Putamen (tissue), 1 donor: ENCODE data around the gene STEAP3.

Experiments used
- DNase-seq: peaks from one replicate; pipeline ENCODE4 v3.0.0-alpha.2; 2016; ENCODE audit warnings: low spot score

STEAP3 gene

DNA sequence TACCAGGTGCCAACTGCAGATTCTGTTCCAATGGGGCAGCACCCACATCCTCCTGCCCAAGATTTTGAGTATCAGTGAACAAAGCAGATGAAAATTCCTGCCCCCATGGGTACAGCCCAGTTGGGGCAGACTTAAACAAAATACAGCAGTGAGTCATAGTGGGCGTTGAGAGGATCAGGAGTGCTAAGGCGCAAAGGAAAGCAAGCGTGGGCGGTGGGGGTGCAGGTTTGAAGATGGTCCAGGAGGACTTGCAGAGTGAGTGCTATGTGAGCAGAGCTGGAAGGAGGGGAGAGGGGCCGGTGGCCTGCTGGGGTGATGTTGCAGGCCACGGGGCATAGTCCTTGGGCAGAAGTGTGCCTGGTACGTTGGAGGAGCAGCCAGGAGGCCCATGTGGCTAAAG is 24.7 kb downstream of the STEAP3 start:
- no peak for DNase-seq

GRCh38 chr2:119248751-119249150 is 25.1 kb downstream of the STEAP3 start:
- no peak for DNase-seq

DNA sequence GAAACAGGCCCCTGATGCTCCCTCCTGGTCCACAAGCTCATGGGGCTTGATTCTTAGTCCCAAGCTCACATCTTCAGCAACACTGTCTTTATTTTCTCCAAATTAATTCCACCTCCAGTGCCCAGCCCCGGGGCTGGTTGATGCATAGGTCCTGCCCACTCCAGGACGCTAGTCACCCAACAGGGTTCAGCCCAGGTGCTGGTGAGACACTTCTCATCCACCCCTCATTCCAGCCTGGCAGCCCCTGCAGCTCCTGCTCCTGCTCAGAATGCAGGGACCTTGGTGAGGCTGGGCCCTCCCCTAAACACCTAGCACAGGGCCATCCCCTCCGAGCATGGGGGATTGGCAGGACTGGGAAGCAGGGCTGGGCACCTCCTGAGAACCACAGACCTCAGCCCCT is 25.7 kb downstream of the STEAP3 start:
- DNase-seq: no peak

DNA sequence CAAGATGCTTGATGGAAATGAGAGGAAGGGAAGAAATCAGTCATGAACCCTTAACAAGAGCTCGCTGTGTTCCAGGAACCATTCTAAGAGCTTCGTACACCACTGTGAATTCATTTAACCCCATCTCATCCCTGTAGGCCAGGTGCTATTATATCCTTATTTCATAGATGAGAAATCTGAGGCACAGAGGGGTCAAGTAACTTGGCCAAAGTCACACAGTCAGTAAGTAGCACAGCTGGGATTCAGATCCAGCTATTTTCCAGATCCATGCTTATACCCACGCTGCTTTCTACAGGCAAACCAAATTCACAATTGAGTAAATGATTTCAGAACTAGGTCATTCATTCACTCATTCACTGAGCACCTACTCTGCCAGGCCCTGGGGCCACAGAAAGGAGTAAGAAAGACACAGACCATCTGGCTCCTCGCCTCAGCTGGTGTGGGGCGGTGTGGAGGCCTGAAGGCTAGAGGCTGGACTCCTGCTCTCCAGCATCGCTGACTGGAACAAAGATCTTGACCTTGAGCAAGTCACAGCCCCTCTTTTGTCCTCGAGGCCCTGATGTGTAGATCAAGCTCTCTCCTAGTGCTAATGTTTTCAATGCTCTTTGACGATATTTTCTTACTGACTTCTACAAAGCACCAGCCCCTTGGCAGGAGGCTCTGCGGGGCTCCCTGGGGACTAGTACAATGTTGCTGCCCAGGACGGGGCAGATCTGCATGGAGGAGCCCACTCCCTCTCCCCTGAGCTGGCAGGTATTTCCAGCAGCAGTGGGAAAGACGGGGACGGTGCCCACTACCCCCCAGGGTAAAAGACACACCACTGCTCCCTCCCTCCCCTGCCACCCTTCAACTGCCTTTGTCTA is 26.5 kb downstream of the STEAP3 start:
- DNase-seq: no peak

GRCh38 chr2:119250718-119251290 is 27.2 kb downstream of the STEAP3 start:
- no peak for DNase-seq

GRCh38 chr2:119251652-119252051 is 28.0 kb downstream of the STEAP3 start:
- no peak for DNase-seq

- DNase-seq: no peak
Observed at GRCh38 chr2:119252186-119253113, 28.8 kb downstream of the STEAP3 start.

GRCh38 chr2:119253114-119253702 is 29.6 kb downstream of the STEAP3 start:
- DNase-seq: no peak

- DNase-seq: no peak
Observed at GRCh38 chr2:119253760-119254600, 30.3 kb downstream of the STEAP3 start.

- no peak for DNase-seq
Observed at GRCh38 chr2:119254601-119255080, 31.0 kb downstream of the STEAP3 start.

DNA sequence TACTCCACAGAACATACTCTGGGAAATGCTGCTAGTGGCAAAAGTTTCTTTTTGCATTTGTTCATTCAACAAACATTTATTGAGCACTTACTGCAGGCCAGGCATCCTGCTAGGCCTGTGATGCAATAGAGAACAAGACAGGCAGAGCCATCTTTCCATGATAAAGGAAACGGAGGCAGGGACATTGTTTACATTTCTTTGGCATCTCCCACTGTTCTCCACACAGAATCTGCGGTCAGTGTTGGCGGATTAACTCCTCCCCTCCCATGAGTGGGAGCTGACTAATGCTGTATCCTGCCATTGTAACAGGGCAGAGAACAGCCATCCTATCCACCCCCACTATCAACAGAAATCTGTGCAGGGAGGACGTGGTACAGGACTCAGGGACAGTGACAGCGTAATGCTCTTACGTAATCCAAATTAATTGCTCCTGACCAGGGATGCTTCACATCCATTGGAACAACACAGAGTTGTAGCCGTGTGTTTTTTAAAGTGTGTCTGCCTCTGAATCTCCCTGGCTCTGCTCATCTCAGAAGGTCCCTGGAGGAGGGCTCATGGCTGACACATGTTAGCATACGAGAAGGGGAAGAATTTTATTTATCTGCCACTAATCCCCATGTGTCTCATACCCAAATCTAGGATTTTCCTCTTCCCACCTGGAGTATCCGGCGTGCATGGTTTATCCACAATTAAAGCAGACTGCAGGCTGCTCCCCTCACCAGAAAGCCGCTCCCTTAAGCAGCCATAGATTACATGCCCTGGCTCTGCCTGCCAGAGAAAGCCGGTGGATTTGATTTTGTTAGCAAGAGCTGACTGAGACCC is 32.3 kb downstream of the STEAP3 start:
- no peak for DNase-seq

DNA sequence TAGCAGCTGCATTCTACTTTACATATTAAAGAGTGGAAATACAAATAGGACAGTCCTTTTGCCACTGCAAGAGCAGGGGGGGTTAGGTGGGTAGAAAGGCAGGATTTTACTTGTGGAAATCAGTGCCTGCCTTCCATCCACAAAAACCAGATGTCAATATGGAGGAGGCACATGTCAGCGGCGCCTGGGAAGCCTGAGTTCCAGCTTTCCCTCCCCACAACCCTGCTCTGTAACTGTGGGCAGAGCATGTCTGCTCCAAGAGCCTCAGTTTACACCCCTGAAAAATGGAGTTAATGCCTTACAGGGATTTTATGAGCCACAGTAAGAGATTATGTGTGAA is 32.9 kb downstream of the STEAP3 start:
- no peak for DNase-seq

DNA sequence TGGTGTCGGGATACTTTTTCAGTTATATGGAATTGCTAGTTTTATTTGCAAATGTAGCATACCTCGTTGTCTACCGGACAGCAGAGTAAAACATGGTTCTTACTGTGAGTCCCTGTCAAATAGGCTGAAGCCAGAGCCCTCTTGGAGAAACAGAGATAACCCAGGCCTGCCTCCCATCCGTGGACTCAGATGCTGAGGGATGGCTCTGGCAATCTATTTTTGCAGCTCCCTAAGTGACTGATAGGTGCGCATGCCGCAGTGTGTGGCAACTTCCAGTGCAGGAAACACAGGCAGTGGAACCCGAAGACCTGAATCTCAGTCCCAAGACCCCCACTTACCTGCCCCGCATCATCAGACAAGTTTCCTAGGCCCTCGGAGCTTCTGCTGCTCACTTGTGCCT is 33.6 kb downstream of the STEAP3 start:
- DNase-seq: no peak

DNA sequence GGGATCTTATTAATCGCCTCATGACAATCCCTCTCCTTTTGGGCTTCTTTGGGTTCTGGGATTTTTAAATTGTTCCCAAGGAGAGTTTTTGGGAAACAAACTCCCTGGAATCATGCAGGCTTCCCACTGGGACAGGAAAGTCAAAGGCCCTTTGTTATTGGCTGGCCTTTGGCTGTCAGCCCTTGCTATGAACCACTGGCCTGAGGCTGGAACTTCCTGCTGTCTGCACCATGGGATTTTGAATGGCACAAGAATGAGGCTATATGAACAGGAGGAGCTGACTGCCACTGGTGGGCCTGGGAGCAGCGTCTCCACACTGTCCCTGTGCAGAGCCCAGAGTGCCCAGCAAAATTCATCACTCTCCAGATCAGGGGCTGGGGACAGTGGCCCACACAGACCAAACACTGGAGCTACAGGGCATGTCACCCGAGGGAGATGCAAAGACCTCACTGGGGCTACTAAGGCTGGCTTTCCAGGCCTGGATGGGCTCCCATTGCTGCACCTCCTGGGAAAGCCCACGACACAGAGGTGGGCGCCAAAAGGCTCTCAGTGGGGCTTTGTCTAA is 35.7 kb downstream of the STEAP3 start:
- DNase-seq: peak; percentile 42

DNA sequence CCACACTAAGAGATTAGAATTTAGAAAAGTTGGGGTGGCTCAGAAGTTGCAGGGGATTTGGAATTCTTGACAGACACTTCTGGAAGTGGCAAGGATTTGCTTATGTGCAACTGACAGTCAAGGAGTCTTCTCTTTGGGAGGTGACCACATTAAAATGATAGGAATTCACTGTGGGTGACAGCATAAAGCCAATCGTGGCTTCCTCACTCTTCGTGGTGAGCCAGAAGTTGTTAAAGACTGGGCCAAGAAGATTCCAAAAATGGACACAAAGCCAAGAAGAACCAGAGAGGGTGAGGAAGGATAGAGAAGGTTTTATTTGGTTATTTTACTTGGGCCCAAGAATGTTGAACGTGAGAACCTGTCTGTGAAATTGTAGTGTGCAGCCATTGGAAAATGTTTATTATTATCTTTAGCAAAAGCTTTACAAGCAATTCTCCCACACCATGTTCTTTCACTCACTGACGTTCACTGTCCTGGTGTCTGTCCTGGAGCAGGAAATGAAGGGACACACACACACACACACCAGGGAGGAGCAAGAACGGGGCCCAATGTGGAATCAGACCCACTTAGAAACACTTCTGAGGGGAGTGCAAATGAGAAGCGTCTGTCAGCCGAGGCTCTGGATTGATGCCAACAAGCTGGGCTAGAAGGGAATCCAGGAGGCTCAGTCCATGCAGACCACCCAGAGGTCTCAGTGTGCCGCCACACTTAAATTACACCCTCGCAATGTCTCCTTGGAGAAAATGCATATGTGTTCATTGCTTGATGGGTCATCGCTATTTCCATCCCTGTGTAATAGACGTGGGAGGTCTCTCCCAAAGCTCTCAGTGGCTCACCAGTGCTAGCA is 37.2 kb downstream of the STEAP3 start:
- no peak for DNase-seq

GRCh38 chr2:119261493-119262225 is 38.0 kb downstream of the STEAP3 start:
- no peak for DNase-seq

DNA sequence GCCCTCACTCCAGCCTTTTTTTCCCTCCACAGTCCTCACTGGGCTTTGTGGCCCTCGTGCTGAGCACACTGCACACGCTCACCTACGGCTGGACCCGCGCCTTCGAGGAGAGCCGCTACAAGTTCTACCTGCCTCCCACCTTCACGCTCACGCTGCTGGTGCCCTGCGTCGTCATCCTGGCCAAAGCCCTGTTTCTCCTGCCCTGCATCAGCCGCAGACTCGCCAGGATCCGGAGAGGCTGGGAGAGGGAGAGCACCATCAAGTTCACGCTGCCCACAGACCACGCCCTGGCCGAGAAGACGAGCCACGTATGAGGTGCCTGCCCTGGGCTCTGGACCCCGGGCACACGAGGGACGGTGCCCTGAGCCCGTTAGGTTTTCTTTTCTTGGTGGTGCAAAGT is 39.4 kb downstream of the STEAP3 start:
- DNase-seq: no peak

GRCh38 chr2:119263656-119264055 is 40.0 kb downstream of the STEAP3 start:
- peak; percentile 48 for DNase-seq
